ENCODE results near the gene METTL24.

Gene METTL24

DNA sequence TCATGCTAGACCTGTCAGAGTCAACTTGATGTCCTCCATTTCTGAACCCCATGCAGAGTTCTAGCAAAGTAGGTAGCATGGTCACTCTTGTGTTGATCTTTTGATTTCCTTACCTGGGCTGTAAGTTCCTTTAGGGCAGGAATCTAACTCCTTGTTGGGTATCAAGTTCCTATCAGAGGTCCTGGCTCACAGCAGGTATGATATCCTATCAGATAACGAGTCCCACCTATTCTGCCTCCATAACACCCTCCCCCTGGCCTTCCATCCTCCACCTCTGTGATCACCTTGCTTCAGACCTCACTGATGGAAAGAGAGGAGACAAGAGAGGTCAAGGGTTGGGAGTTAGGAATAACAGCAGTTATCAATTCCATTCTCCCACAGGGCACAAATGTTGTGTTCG lies 101.8 kb downstream of the METTL24 start:
- H3K27me3 ChIP-seq (ENCODE audit: insufficient read depth, low read length, poor library complexity, severe bottlenecking): no peaks in the 10 kb centered on the region
- no peaks in the 10 kb centered on the region for H3K4me1 ChIP-seq (ENCODE audit: insufficient read depth, low read length, poor library complexity, severe bottlenecking)
- no peaks in the 10 kb centered on the region for H3K9me3 ChIP-seq (ENCODE audit: insufficient read depth, low read depth, low read length)
- H4K20me1 ChIP-seq (ENCODE audit: insufficient read depth, low read length, poor library complexity, severe bottlenecking): no peaks in the 10 kb centered on the region
- no peaks in the 10 kb centered on the region for H3K9me2 ChIP-seq (replicated peaks; ENCODE audit: low read depth, low read length)
- no peak overlapping the region for H3K9ac ChIP-seq (ENCODE audit: low read depth, low read length, poor library complexity, severe bottlenecking)
- no peaks in the 10 kb centered on the region for H3K79me2 ChIP-seq (ENCODE audit: insufficient read depth, low read length)
- TF ChIP-seq EZH2phosphoT487 (IDR thresholded peaks at IDR 0.05; ENCODE audit: borderline replicate concordance) (no peak), CTCF (conservative IDR thresholded peaks at IDR 0.05; ENCODE audit: low read length) (no peak)
- H3K4me3 ChIP-seq (ENCODE audit: low read length, poor library complexity, severe bottlenecking): no peak overlapping the region
- H2AFZ ChIP-seq (ENCODE audit: low read length): no peak overlapping the region
- H3F3A ChIP-seq (ENCODE audit: low read depth): no peaks in the 10 kb centered on the region
- no peak overlapping the region for H3K4me2 ChIP-seq (ENCODE audit: low read depth, low read length, poor library complexity, severe bottlenecking)
- no peaks in the 10 kb centered on the region for H3K36me3 ChIP-seq (ENCODE audit: insufficient read depth, low read length)

DNA sequence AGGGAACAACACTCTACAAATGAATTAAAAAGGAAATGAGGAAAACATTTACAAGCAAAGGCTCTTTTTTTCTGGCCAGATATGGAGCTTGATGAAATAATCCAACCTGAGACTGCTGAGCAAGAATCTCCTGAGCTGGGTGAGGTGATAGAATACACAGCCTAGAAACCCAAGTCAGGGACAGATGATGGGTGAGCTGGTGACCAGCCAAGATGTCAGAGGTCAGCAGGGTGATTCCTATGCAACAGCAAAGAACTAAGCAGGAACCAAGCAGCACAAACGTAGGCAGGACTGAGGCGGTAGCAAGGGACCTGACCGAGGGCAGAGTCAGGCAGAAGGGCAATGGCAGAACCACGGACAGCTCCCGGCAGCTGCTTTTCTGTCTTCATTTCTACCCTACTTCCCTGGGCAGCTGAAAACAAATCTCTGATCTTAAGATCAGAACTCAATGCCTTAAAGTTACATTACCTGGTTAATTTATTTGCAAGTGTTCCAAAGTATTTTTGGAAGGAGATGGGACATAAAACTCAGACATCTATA lies 102.9 kb downstream of the METTL24 start:
- H3K4me3 ChIP-seq (ENCODE audit: low read length, poor library complexity, severe bottlenecking): no peak overlapping the region
- H3K9me3 ChIP-seq (ENCODE audit: insufficient read depth, low read depth, low read length): no peaks in the 10 kb centered on the region
- H3K4me2 ChIP-seq (ENCODE audit: low read depth, low read length, poor library complexity, severe bottlenecking): no peak overlapping the region
- no peak overlapping the region for H2AFZ ChIP-seq (ENCODE audit: low read length)
- H3K79me2 ChIP-seq (ENCODE audit: insufficient read depth, low read length): no peaks in the 10 kb centered on the region
- H3K9ac ChIP-seq (ENCODE audit: low read depth, low read length, poor library complexity, severe bottlenecking): no peak overlapping the region
- H3K36me3 ChIP-seq (ENCODE audit: insufficient read depth, low read length): no peaks in the 10 kb centered on the region
- no peaks in the 10 kb centered on the region for H4K20me1 ChIP-seq (ENCODE audit: insufficient read depth, low read length, poor library complexity, severe bottlenecking)
- H3F3A ChIP-seq (ENCODE audit: low read depth): no peaks in the 10 kb centered on the region
- H3K9me2 ChIP-seq (replicated peaks; ENCODE audit: low read depth, low read length): no peaks in the 10 kb centered on the region
- no peaks in the 10 kb centered on the region for H3K27me3 ChIP-seq (ENCODE audit: insufficient read depth, low read length, poor library complexity, severe bottlenecking)
- H3K4me1 ChIP-seq (ENCODE audit: insufficient read depth, low read length, poor library complexity, severe bottlenecking): no peaks in the 10 kb centered on the region
- TF ChIP-seq CTCF (conservative IDR thresholded peaks at IDR 0.05; ENCODE audit: low read length) (no peak), EZH2phosphoT487 (IDR thresholded peaks at IDR 0.05; ENCODE audit: borderline replicate concordance) (no peak)

DNA sequence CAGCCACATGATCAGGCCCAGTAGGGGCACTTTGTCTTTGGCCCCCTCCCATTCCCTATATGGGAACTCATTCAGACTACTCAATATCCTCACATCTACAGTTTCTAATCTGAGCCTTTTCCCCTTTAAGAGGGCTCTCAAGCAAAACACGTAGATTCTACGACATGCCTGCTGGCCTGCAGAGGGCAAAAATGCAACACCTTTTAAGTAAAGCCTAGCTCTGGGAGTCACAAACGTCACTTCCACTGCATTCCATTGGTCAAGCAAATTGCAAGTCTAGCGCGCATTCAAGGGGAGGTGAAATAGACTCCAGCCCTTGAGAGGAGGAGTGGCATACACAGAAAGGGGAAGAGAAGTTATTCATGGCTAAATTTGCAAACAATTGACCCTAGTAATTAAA lies 107.3 kb downstream of the METTL24 start:
- Histone ChIP-seq H3K4me2 (ENCODE audit: low read depth, low read length, poor library complexity, severe bottlenecking) (no peak overlapping the region), H3K36me3 (ENCODE audit: insufficient read depth, low read length) (no peaks in the 10 kb centered on the region), H3K4me3 (ENCODE audit: low read length, poor library complexity, severe bottlenecking) (no peak overlapping the region), H3K9ac (ENCODE audit: low read depth, low read length, poor library complexity, severe bottlenecking) (no peak overlapping the region), H2AFZ (ENCODE audit: low read length) (no peak overlapping the region), H4K20me1 (ENCODE audit: insufficient read depth, low read length, poor library complexity, severe bottlenecking) (no peaks in the 10 kb centered on the region), H3K9me3 (ENCODE audit: insufficient read depth, low read depth, low read length) (no peaks in the 10 kb centered on the region), H3F3A (ENCODE audit: low read depth) (no peaks in the 10 kb centered on the region), H3K27me3 (ENCODE audit: insufficient read depth, low read length, poor library complexity, severe bottlenecking) (no peaks in the 10 kb centered on the region), H3K9me2 (replicated peaks; ENCODE audit: low read depth, low read length) (no peaks in the 10 kb centered on the region), H3K79me2 (ENCODE audit: insufficient read depth, low read length) (no peaks in the 10 kb centered on the region), H3K4me1 (ENCODE audit: insufficient read depth, low read length, poor library complexity, severe bottlenecking) (no peaks in the 10 kb centered on the region)
- TF ChIP-seq CTCF (conservative IDR thresholded peaks at IDR 0.05; ENCODE audit: low read length): peak; percentile 30
- no peak for TF ChIP-seq EZH2phosphoT487 (IDR thresholded peaks at IDR 0.05; ENCODE audit: borderline replicate concordance)
